Measurements from ENCODE around the gene RNF138.
"Not testable (repeated sequence)": the region's sequence is repeated elsewhere in the genome, so short reads cannot be mapped to it uniquely, and the experiment has no call there.

The RNF138 gene

GRCh38 chr18:32175265-32175664 is 83.6 kb downstream of the RNF138 start:
- DNase-seq (ENCODE audit: low read depth) = no peak

DNA sequence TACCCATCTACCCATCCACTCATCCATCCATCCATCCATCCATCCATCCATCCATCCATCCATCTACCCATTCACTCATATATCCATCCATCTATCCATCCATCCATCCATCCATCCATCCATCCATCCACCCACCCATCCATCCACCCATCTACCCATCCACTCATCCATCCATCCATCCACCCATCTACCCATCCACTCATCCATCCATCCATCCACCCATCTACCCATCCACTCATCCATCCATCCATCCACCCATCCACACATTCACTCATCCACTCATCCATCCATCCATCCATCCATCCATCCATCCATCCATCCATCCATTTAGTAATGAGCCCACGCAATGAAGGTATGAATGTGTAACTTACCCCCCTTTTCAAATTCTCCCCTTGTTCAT is 85.1 kb downstream of the RNF138 start:
- DNase-seq (ENCODE audit: low read depth) = not testable (repeated sequence)

- DNase-seq (ENCODE audit: low read depth) = no peak
Measured at GRCh38 chr18:32177530-32177929, 85.9 kb downstream of the RNF138 start.

All from stimulated activated CD8-positive, alpha-beta memory T cell treated with anti-CD3 and anti-CD28 coated beads, Interleukin-12 subunit alpha, Interleukin-12 subunit beta, amount 100 ng/mL, for 4 hours (primary cell).